OCI-LY7 (cell line): ENCODE data around the gene HDHD5. TPM values are rescaled to one million over a fixed set of nuclear protein-coding genes. Genes with fewer than 3 reads are reported as not detected.

Source experiments
- BruUV-seq: library from RNA; stranded (reverse); fragments of 400-500 nt; replicated peaks from 2 replicates; lab custom pipeline; 2021; lab: Mats Ljungman, UMichigan
- CTCF ChIA-PET: fragments of 300-600 bp; sonication (Branson Sonifier 250); formaldehyde crosslinking; loops from one replicate; lab custom pipeline; 2022; ENCODE audit warnings: antibody characterized with exemption; ENCODE audit not compliant: unreplicated experiment; lab: Charles Lee
- POLR2A ChIA-PET: fragments of 300-600 bp; sonication (Branson Sonifier 250); formaldehyde crosslinking; loops from one replicate; lab custom pipeline; 2022; ENCODE audit warnings: antibody characterized with exemption; lab: Charles Lee
- DNase-seq: peaks from one replicate; pipeline ENCODE4 v3.0.0-alpha.2; 2015; ENCODE audit warnings: low spot score
- H2AFZ ChIP-seq: fragments of 200-600 bp; sonication (generic), shearing (Covaris generic); 2 replicates; pipeline ENCODE4 v1.6.1; 2014; ENCODE audit warnings: mild to moderate bottlenecking, antibody characterized with exemption, low read length, moderate library complexity
- H3K27ac ChIP-seq: fragments of 200-600 bp; sonication (generic); 2 replicates; pipeline ENCODE4 v1.5.1; 2014; ENCODE audit warnings: mixed run types, low read depth, mild to moderate bottlenecking, moderate library complexity, low read length, inconsistent platforms; ENCODE audit not compliant: poor library complexity, severe bottlenecking
- H3K36me3 ChIP-seq: fragments of 200-600 bp; sonication (generic); 2 replicates; pipeline ENCODE4 v1.6.1; 2014; ENCODE audit warnings: mild to moderate bottlenecking, antibody characterized with exemption, low read length, moderate library complexity, mixed read lengths; ENCODE audit not compliant: insufficient read depth
- H3K4me1 ChIP-seq: fragments of 200-600 bp; sonication (generic); 2 replicates; pipeline ENCODE4 v1.5.1; 2014; ENCODE audit warnings: mild to moderate bottlenecking, low read length; ENCODE audit not compliant: insufficient read depth, poor library complexity, severe bottlenecking
- H3K4me2 ChIP-seq: fragments of 200-600 bp; sonication (generic); 2 replicates; pipeline ENCODE4 v1.6.1; 2014; ENCODE audit warnings: mild to moderate bottlenecking, low read length
- H3K4me3 ChIP-seq: fragments of 200-600 bp; sonication (generic); 2 replicates; pipeline ENCODE4 v1.5.1; 2014; ENCODE audit warnings: mild to moderate bottlenecking, low read depth, low read length; ENCODE audit not compliant: poor library complexity, severe bottlenecking
- H3K79me2 ChIP-seq: fragments of 200-600 bp; sonication (generic); 2 replicates; pipeline ENCODE4 v1.6.1; 2016; ENCODE audit warnings: low read depth, mild to moderate bottlenecking, low read length, moderate library complexity, mixed read lengths; ENCODE audit not compliant: insufficient read depth
- H3K9me2 ChIP-seq: fragments of 200-600 bp; sonication (generic); 2 replicates; pipeline ENCODE4 v1.6.1; 2016; ENCODE audit warnings: mild to moderate bottlenecking, low read length, mixed read lengths; ENCODE audit not compliant: insufficient read depth
- H3K9me3 ChIP-seq: fragments of 200-600 bp; sonication (generic); 2 replicates; pipeline ENCODE4 v1.6.1; 2014; ENCODE audit warnings: mild to moderate bottlenecking, mixed run types, low read length, mixed read lengths
- H4K20me1 ChIP-seq: fragments of 200-600 bp; sonication (generic); 2 replicates; pipeline ENCODE4 v1.6.1; 2014; ENCODE audit warnings: mild to moderate bottlenecking, antibody characterized with exemption, low read length, moderate library complexity, mixed read lengths; ENCODE audit not compliant: insufficient read depth
- EZH2phosphoT487 ChIP-seq: fragments of 200-600 bp; sonication (generic); IDR thresholded peaks from 2 replicates; pipeline ENCODE4 v1.6.1; 2018; ENCODE audit warnings: low read depth, borderline replicate concordance, mild to moderate bottlenecking, mixed run types, antibody characterized with exemption, low read length, moderate library complexity, mixed read lengths
- intact Hi-C: fragments of 100-400 bp; cut with micrococcal nuclease; formaldehyde crosslinking; loops from one replicate; pipeline ENCODE4 v1.10.0; 2022; ENCODE audit not compliant: unreplicated experiment
- total RNA-seq, 2 experiments: library from RNA; depleted of rRNA in 1 of 2; stranded (reverse); fragments of >200 nt in 1 of 2; shearing (Covaris generic) in 1 of 2; gene quantifications; 2 replicates each; pipeline ENCODE4 v1.2.3, GENCODE V29; 2014 to 2022
- TF ChIP-seq, protein P1 (sequence below): fragments of 200-600 bp; sonication (generic); conservative IDR thresholded peaks from 2 replicates; pipeline ENCODE4 v1.5.1; 2014; ENCODE audit warnings: mild to moderate bottlenecking, antibody characterized with exemption, low read length, moderate library complexity, mixed read lengths

Gene HDHD5
- total RNA-seq, 2 experiments from 2014 or later = 77.4 to 84.6 TPM

DNA sequence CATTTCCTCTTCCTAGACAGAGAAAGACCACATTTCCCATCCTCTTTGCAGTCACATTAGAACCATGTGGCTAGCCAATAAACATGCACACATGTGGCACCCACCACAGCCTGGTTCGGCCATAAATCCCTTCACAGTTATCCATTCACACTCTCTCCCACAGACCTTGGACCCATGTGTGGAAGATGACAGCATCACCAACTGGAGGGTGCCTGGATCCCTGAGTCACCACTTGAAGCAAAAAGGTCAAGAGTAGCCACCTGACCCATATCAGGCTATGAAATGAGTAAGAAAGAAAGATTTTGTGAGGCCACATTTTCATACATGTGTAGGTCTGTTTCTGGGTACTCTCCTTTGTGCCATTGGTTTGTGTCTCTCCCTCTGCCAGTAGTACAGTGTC is 28.9 kb downstream of the HDHD5 start:
- intact Hi-C loops = no loop called here
- DNase-seq = no peak
- H3K9me3 ChIP-seq = no peaks in the 10 kb centered on the region
- TF ChIP-seq, protein P1, sequence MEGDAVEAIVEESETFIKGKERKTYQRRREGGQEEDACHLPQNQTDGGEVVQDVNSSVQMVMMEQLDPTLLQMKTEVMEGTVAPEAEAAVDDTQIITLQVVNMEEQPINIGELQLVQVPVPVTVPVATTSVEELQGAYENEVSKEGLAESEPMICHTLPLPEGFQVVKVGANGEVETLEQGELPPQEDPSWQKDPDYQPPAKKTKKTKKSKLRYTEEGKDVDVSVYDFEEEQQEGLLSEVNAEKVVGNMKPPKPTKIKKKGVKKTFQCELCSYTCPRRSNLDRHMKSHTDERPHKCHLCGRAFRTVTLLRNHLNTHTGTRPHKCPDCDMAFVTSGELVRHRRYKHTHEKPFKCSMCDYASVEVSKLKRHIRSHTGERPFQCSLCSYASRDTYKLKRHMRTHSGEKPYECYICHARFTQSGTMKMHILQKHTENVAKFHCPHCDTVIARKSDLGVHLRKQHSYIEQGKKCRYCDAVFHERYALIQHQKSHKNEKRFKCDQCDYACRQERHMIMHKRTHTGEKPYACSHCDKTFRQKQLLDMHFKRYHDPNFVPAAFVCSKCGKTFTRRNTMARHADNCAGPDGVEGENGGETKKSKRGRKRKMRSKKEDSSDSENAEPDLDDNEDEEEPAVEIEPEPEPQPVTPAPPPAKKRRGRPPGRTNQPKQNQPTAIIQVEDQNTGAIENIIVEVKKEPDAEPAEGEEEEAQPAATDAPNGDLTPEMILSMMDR = no peak
- H3K4me3 ChIP-seq = no peak overlapping the region
- BruUV-seq = no TSS peak
- ChIA-PET POLR2A (interaction anchor here (0.7 kb wide), 1 partner anchor 397 kb away, joined by 8 read pairs; no protein-coding TSS in a partner anchor), CTCF (no interaction called here)
- H3K4me2 ChIP-seq = no peak overlapping the region
- no peaks in the 10 kb centered on the region for H3K9me2 ChIP-seq
- H3K4me1 ChIP-seq = peaks cover 12% of the 10 kb centered on the region
- no peaks in the 10 kb centered on the region; the same call in 1 of the 2 replicates for H3K36me3 ChIP-seq
- no peaks in the 10 kb centered on the region for H3K79me2 ChIP-seq
- H2AFZ ChIP-seq = no peak overlapping the region
- no peaks in the 10 kb centered on the region for H4K20me1 ChIP-seq
- H3K27ac ChIP-seq = no peak overlapping the region

DNA sequence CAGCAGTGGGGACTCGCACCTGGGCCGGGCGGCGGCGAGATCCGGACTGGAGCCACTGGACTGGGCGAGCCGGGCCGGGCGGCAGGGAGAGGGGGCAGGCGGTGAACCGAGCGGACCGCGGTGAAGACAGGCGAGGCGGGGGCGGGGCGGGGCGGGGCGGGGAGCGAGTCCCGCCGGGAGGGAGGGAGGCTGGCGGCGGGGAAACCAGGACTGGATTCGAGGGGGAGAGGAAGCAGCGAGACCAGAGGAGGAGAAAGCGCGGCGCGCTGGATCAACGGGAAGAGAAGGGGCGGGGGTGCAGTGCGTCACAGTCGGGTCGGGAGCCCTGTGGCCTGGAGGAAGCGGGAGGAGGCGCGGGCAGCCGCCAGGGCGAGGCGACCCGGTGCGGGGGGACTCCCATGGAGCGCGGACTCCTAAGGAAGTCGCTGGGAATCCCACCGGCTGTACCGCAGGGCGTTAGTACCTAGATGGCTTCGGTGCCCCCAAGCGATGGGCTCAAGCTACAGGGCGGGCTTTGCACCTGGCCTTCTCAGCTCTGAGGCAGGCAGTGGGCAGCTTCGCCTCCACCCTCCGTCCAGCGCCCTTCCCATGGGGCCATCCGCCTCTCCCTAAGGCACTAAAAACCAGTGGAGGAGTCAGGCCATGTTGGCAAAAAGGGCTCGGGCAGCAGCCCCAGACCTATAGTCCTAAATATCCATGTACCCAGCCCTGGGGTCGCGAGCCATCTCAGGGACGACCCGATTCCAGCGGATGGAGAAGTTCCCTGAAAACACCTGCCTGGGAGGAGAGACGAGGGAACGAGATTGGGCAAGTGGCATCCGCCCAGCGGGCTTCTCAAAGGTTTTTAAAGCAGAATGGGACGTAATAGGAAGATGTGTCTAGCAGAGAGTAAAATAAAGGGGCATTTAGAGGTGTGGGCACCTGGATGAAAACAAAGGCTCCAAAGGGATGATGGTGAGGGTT is 37.6 kb downstream of the HDHD5 start, which contains the start of gene TMEM121B:
TSS of gene TMEM121B (minus strand) at position 128 of the 963 bp plus-strand sequence. CDS start 233 bp downstream, outside the sequence.
- Histone ChIP-seq H3K4me1 (peaks cover 27% of the 10 kb centered on the region), H2AFZ (no peak within 1 kb of the TSS), H3K4me2 (peak within 1 kb of the TSS; percentile 60), H3K9me3 (no peaks in the 10 kb centered on the region), H3K4me3 (peak within 1 kb of the TSS; percentile 58), H4K20me1 (no peaks in the 10 kb centered on the region), H3K27ac (no peak within 1 kb of the TSS), H3K79me2 (no peaks in the 10 kb centered on the region), H3K9me2 (no peaks in the 10 kb centered on the region), H3K36me3 (no peaks in the 10 kb centered on the region)
- POLR2A ChIA-PET = no interaction called here
- TF ChIP-seq EZH2phosphoT487 = no peak
- TF ChIP-seq, protein P1 = no peak
- intact Hi-C loops = no loop called here
- BruUV-seq = no TSS peak
- no peak for DNase-seq
- CTCF ChIA-PET = no interaction called here

DNA sequence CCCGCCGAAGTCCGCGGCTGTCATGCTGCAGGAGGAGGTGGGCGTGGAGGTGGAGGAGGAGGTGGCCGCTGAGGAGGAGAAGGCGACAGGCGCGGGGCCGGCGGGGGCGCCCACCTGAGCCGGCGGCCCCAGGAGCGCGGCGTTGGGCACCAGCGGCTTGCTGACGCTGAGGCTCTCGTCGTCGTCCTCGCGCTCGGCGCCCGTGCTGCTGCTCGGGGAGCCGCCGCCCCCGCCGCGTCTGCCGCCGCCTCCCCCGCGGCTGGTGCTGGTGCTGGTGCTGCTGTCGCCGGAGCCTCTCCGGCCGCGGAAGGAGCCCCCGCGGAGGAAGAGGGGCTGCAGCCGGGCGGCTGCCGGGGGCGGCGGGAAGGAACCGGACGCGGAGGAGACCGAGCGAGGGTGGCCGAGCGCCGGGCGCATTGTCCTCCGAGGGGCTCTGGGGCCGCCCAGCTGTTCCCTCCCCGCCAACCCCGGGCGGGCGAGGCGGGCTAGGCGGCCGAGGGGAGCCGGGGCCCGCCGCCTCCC is 38.3 kb downstream of the HDHD5 start:
- intact Hi-C loops = no loop called here
- ChIA-PET CTCF (no interaction called here), POLR2A (no interaction called here)
- TF ChIP-seq, protein P1 = no peak
- TF ChIP-seq EZH2phosphoT487 = no peak
- H3K79me2 ChIP-seq = no peaks in the 10 kb centered on the region
- no TSS peak for BruUV-seq
- H3K4me2 ChIP-seq = peak overlapping the region; percentile 60
- H3K9me2 ChIP-seq = no peaks in the 10 kb centered on the region
- H3K9me3 ChIP-seq = no peaks in the 10 kb centered on the region
- no peak overlapping the region for H2AFZ ChIP-seq
- peaks cover 34% of the 10 kb centered on the region for H3K4me1 ChIP-seq
- peak overlapping the region; percentile 58 for H3K4me3 ChIP-seq
- H3K27ac ChIP-seq = no peak overlapping the region
- DNase-seq = no peak
- H3K36me3 ChIP-seq = no peaks in the 10 kb centered on the region
- H4K20me1 ChIP-seq = no peaks in the 10 kb centered on the region
